Kasumi-1 (cell line): ENCODE measurements around the gene RBM43.
"Not testable (repeated sequence)": the region's sequence is repeated elsewhere in the genome, so short reads cannot be mapped to it uniquely, and the experiment has no call there.

ENCODE experiments used
- DNase-seq, 2 experiments: peaks; one replicate each; lab custom pipeline; 2025; lab: John Stamatoyannopoulos, UW

Gene RBM43

GRCh38 chr2:151261231-151261976 lies at the start of gene RBM43:
TSS of gene RBM43 (minus strand) at chr2:151261863. CDS start at chr2:151261727, 136 bp downstream.
- DNase-seq = peak; percentile 96 to 98

GRCh38 chr2:151310313-151310712 lies 48.6 kb upstream of the RBM43 start:
- not testable (repeated sequence) for DNase-seq

- no peak for DNase-seq
Measured at GRCh38 chr2:151306621-151307020, 45.0 kb upstream of the RBM43 start.

GRCh38 chr2:151305129-151305691 lies 43.5 kb upstream of the RBM43 start:
- DNase-seq = no peak

GRCh38 chr2:151302879-151303278 lies 41.2 kb upstream of the RBM43 start:
- no peak for DNase-seq

GRCh38 chr2:151302404-151302803 lies 40.7 kb upstream of the RBM43 start:
- no peak for DNase-seq

- DNase-seq = no peak
Measured at GRCh38 chr2:151299920-151300539, 38.4 kb upstream of the RBM43 start.

GRCh38 chr2:151297882-151298281 lies 36.2 kb upstream of the RBM43 start:
- peak; percentile 92 to 97 for DNase-seq

- DNase-seq = not testable (repeated sequence)
Measured at GRCh38 chr2:151295926-151296325, 34.3 kb upstream of the RBM43 start.

GRCh38 chr2:151292546-151292945 lies 30.9 kb upstream of the RBM43 start:
- DNase-seq = no peak

GRCh38 chr2:151292141-151292540 lies 30.5 kb upstream of the RBM43 start:
- no peak for DNase-seq

- DNase-seq = no peak
Measured at GRCh38 chr2:151291224-151291623, 29.6 kb upstream of the RBM43 start.

GRCh38 chr2:151289972-151290866 lies 28.6 kb upstream of the RBM43 start:
- DNase-seq = peak; percentile 59 to 87

GRCh38 chr2:151287513-151288250 lies 26.0 kb upstream of the RBM43 start:
- DNase-seq = no peak

- no peak for DNase-seq
Measured at GRCh38 chr2:151282401-151282800, 20.7 kb upstream of the RBM43 start.

GRCh38 chr2:151280271-151280670 lies 18.6 kb upstream of the RBM43 start:
- DNase-seq = no peak

GRCh38 chr2:151278487-151278886 lies 16.8 kb upstream of the RBM43 start:
- no peak for DNase-seq

GRCh38 chr2:151277067-151277466 lies 15.4 kb upstream of the RBM43 start:
- DNase-seq = no peak

GRCh38 chr2:151275291-151275690 lies 13.6 kb upstream of the RBM43 start:
- no peak for DNase-seq

GRCh38 chr2:151271824-151272223 lies 10.2 kb upstream of the RBM43 start:
- DNase-seq = no peak

- DNase-seq = no peak
Measured at GRCh38 chr2:151269798-151270568, 8.3 kb upstream of the RBM43 start.
